GM12878 (cell line): ENCODE results near the gene SH2D7. TPM values are rescaled to one million over a fixed set of nuclear protein-coding genes. Genes with fewer than 3 reads are reported as not detected.
A peak's percentile ranks its signal among the peaks of the same experiment; 100 is the strongest.

Source experiments
- ATAC-seq: fragments of 200-7000 bp; cut with Tn5 transposase; 3 replicates; pipeline ENCODE4 v1.9.1; 2020; ENCODE audit warnings: mild to moderate bottlenecking, moderate library complexity
- BruUV-seq: library from RNA; stranded (reverse); fragments of 400-500 nt; replicated peaks from 2 replicates; lab custom pipeline; 2021; lab: Mats Ljungman, UMichigan
- CTCF ChIA-PET: fragments of 300-600 bp; sonication (Branson Sonifier 250); formaldehyde crosslinking; extraction: SDS; loops from one replicate; lab custom pipeline; 2021; ENCODE audit warnings: inconsistent platforms; lab: Yijun Ruan, JAX
- POLR2A ChIA-PET: fragments of 350-600 bp; formaldehyde crosslinking; extraction: SDS; loops from one replicate; lab custom pipeline; 2021; ENCODE audit warnings: inconsistent platforms; lab: Charles Lee
- RAD21 ChIA-PET: fragments of 300-600 bp; sonication (Branson Sonifier 250); formaldehyde crosslinking; loops from one replicate; lab custom pipeline; 2023; ENCODE audit warnings: antibody characterized with exemption; ENCODE audit not compliant: unreplicated experiment; lab: Charles Lee
- SMC1A ChIA-PET: fragments of 300-600 bp; sonication (Branson Sonifier 250); formaldehyde crosslinking; loops from one replicate; lab custom pipeline; 2023; ENCODE audit not compliant: unreplicated experiment, uncharacterized antibody; lab: Charles Lee
- DNase-seq: peaks from one replicate; pipeline ENCODE4 v3.0.0-alpha.2; 2011; ENCODE audit warnings: low read depth, low spot score
- FAIRE-seq: peaks from 3 replicates; lab custom pipeline; 2011; peaks lifted over from hg19 to GRCh38; lab: Jason Lieb, UNC
- H2AFZ ChIP-seq: 2 replicates; pipeline ENCODE4 v1.6.0; 2011; ENCODE audit warnings: low read depth, low read length, control low read depth; ENCODE audit not compliant: control insufficient read depth
- H3K27ac ChIP-seq: 2 replicates; pipeline ENCODE4 v1.5.1; 2011; ENCODE audit warnings: control low read depth; ENCODE audit not compliant: control insufficient read depth, insufficient read depth
- H3K27me3 ChIP-seq, 2 experiments: replicated peaks in 1 of 2; 2 replicates each; pipeline versions ENCODE4 v1.6.0 to v1.6.1; 2011; ENCODE audit warnings: low read length in 1 of 2; ENCODE audit not compliant: control insufficient read depth in 2 of 2, insufficient read depth in 2 of 2
- H3K36me3 ChIP-seq, 2 experiments: 2 replicates each; pipeline ENCODE4 v1.5.1; 2011; ENCODE audit warnings: low read length in 1 of 2; ENCODE audit not compliant: control insufficient read depth in 2 of 2, insufficient read depth in 2 of 2
- H3K4me1 ChIP-seq: 2 replicates; pipeline ENCODE4 v1.6.1; 2011; ENCODE audit warnings: mild to moderate bottlenecking, low read length, moderate library complexity, mixed read lengths; ENCODE audit not compliant: control insufficient read depth, insufficient read depth
- H3K4me2 ChIP-seq: 2 replicates; pipeline ENCODE4 v1.6.0; 2011; ENCODE audit warnings: control low read depth; ENCODE audit not compliant: control insufficient read depth, insufficient read depth
- H3K4me3 ChIP-seq: fragments of 200-600 bp; sonication (generic); 2 replicates; pipeline ENCODE4 v1.5.1; 2016
- H3K79me2 ChIP-seq: 2 replicates; pipeline ENCODE4 v1.6.0; 2011; ENCODE audit warnings: low read length; ENCODE audit not compliant: control insufficient read depth, insufficient read depth
- H3K9ac ChIP-seq: 2 replicates; pipeline ENCODE4 v1.8.0; 2011; ENCODE audit warnings: low read length, control low read depth, mixed read lengths; ENCODE audit not compliant: control insufficient read depth, insufficient read depth
- H3K9me3 ChIP-seq: replicated peaks from 3 replicates; pipeline ENCODE4 v1.5.1; 2011; ENCODE audit warnings: mild to moderate bottlenecking, low read length; ENCODE audit not compliant: control insufficient read depth, insufficient read depth
- H4K20me1 ChIP-seq: 2 replicates; pipeline ENCODE4 v1.6.0; 2011; ENCODE audit not compliant: control insufficient read depth, insufficient read depth
- CHD2 ChIP-seq: IDR thresholded peaks from 2 replicates; pipeline ENCODE4 v1.6.1; 2011; ENCODE audit warnings: low read depth, low read length, improper control_type of control experiment, borderline replicate concordance
- CTCF ChIP-seq, 3 experiments: IDR thresholded peaks in 2 of 3; conservative IDR thresholded peaks in 1 of 3; 2 replicates each; pipeline ENCODE4 v1.5.1; 2011; ENCODE audit warnings: low read depth in 3 of 3, low read length in 3 of 3, mild to moderate bottlenecking in 3 of 3, control low read depth in 2 of 3, moderate library complexity in 2 of 3, inconsistent platforms in 1 of 3, mixed read lengths in 1 of 3; ENCODE audit not compliant: control insufficient read depth in 2 of 3, insufficient read depth in 1 of 3; ENCODE audit errors: extremely low read depth in 1 of 3
- LARP7 ChIP-seq: fragments of 450-650 bp; IDR thresholded peaks from 2 replicates; pipeline ENCODE4 v1.6.1; 2017; ENCODE audit warnings: mild to moderate bottlenecking
- MAX ChIP-seq: IDR thresholded peaks from 2 replicates; pipeline ENCODE4 v1.6.1; 2012; ENCODE audit warnings: low read depth, low read length, improper control_type of control experiment
- MYC ChIP-seq: IDR thresholded peaks from 2 replicates; pipeline ENCODE4 v1.6.1; 2011; ENCODE audit warnings: mild to moderate bottlenecking, low read length, moderate library complexity, inconsistent platforms; ENCODE audit not compliant: insufficient read depth, insufficient replicate concordance, insufficient read length, severe bottlenecking
- NFYA ChIP-seq: IDR thresholded peaks from 2 replicates; pipeline ENCODE4 v1.6.1; 2011; ENCODE audit warnings: low read depth, mild to moderate bottlenecking, low read length, improper control_type of control experiment, borderline replicate concordance
- POLR2A ChIP-seq: IDR thresholded peaks from 2 replicates; pipeline ENCODE4 v1.6.1; 2011; ENCODE audit warnings: low read depth, mild to moderate bottlenecking, low read length
- SPI1 ChIP-seq: IDR thresholded peaks from 2 replicates; pipeline ENCODE4 v1.6.1; 2011; ENCODE audit warnings: low read depth, mild to moderate bottlenecking, low read length, moderate library complexity, borderline replicate concordance; ENCODE audit not compliant: insufficient read depth
- TCF7 ChIP-seq: IDR thresholded peaks from 2 replicates; pipeline ENCODE4 v1.6.1; 2014; ENCODE audit warnings: antibody characterized with exemption, borderline replicate concordance
- USF2 ChIP-seq: IDR thresholded peaks from 2 replicates; pipeline ENCODE4 v1.6.1; 2011; ENCODE audit warnings: low read depth, low read length, improper control_type of control experiment, borderline replicate concordance
- ZBTB11 ChIP-seq: fragments of 450-650 bp; formaldehyde crosslinking; IDR thresholded peaks from 2 replicates; pipeline ENCODE4 v1.5.0; 2022; ENCODE audit warnings: mild to moderate bottlenecking, missing genetic modification characterization
- ZBTB40 ChIP-seq: fragments of 450-650 bp; IDR thresholded peaks from 2 replicates; pipeline ENCODE4 v1.6.1; 2016; ENCODE audit warnings: mild to moderate bottlenecking, moderate library complexity, borderline replicate concordance
- WGBS: methylation state at CpG from one replicate; pipeline ENCODE4 v1.1.6; 2016; ENCODE audit warnings: low lambda C conversion rate; ENCODE audit not compliant: insufficient replicate concordance, insufficient coverage; ENCODE audit errors: missing lambda C conversion rate; 5-methylcytosine and 5-hydroxymethylcytosine counted together
- in situ Hi-C: fragments of 300-500 bp; cut with MboI; formaldehyde crosslinking; loops from 9 replicates; pipeline ENCODE4 v1.14.3; 2018; ENCODE audit warnings: mixed read lengths
- intact Hi-C: fragments of 100-400 bp; cut with micrococcal nuclease; formaldehyde crosslinking; loops from one replicate; pipeline ENCODE4 v1.14.2; 2022; ENCODE audit not compliant: unreplicated experiment
- polyA plus RNA-seq, 11 experiments: library from polyadenylated mRNA; depleted of rRNA in 4 of 11; unstranded in 6 of 11; stranded (reverse) in 5 of 11; fragments of >200 nt; fragmentation: Nextera tagmentation in 4 of 11; fragmentation: Illumina TruSeq in 1 of 11; extraction: Ambion mirVana in 4 of 11; extraction: Trizol in 1 of 11; gene quantifications; 1 replicate in 1 of 11; 2 replicates in 10 of 11; pipeline versions ENCODE4 v1.2.1 to v1.2.3, GENCODE V29; 2011 to 2016; ENCODE audit warnings: inconsistent platforms in 2 of 11, missing spikeins in 2 of 11, low read depth in 1 of 11
- total RNA-seq, 4 experiments: library from RNA; depleted of rRNA in 3 of 4; stranded (reverse); fragments of >200 nt in 3 of 4; fragmentation: Illumina TruSeq in 1 of 4; extraction: Trizol in 1 of 4; gene quantifications; 2 replicates each; pipeline versions ENCODE4 v1.2.1 to v1.2.3, GENCODE V29; 2013 to 2021

SH2D7 gene
- total and polyA plus RNA-seq, 10 of the 15 experiments (the other 5 are each of a cell fraction or from before 2014, with no cell fraction given), result 0.04 to 0.06 TPM; not detected in 8

GRCh38 chr15:78061963-78062427 is 30.4 kb upstream of the SH2D7 start:
- Histone ChIP-seq H3K36me3 (no peaks in the 10 kb centered on the region), H3K79me2 (peaks cover 97% of the 10 kb centered on the region), H3K9ac (peak overlapping the region; percentile 62), H3K4me1 (peaks cover 61% of the 10 kb centered on the region), H3K27ac (peak overlapping the region; percentile 92), H3K9me3 (no peaks in the 10 kb centered on the region), H3K4me2 (peak overlapping the region; percentile 93), H4K20me1 (no peaks in the 10 kb centered on the region), H3K27me3 (no peaks in the 10 kb centered on the region), H2AFZ (peak overlapping the region; percentile 61), H3K4me3 (peak overlapping the region; percentile 58)
- peak; percentile 60 for ATAC-seq
- ChIA-PET SMC1A (interaction anchor here (0.8 to 8.1 kb wide), 18 partner anchors 8 to 102 kb away, joined by 3 to 119 read pairs (median 6); no protein-coding TSS in a partner anchor), POLR2A (interaction anchor here (0.5 to 5.7 kb wide), 7 partner anchors 7 to 98 kb away, joined by 3 to 50 read pairs (median 9); no protein-coding TSS in a partner anchor), CTCF (interaction anchor here (0.8 to 8.2 kb wide), 13 partner anchors 9 to 192 kb away, joined by 3 to 87 read pairs (median 5); no protein-coding TSS in a partner anchor), RAD21 (interaction anchor here (0.9 to 3.7 kb wide), 11 partner anchors 11 to 50 kb away, joined by 3 to 48 read pairs (median 4); partner anchors contain the start of gene TBC1D2B)
- no peak for DNase-seq
- no TSS peak for BruUV-seq
- intact Hi-C loops (no loop called here), in situ Hi-C loops (no loop called here)
- 0% methylated on average over 6 of the region's 6 CpGs for WGBS
- peak; percentile 68 for FAIRE-seq
- TF ChIP-seq SPI1 (no peak), POLR2A (no peak), USF2 (no peak), ZBTB40 (no peak), ZBTB11 (no peak), CTCF (IDR thresholded peaks at IDR 0.05 in 2 of 3, conservative IDR thresholded peaks at IDR 0.05 in 1 of 3; ENCODE audit: control insufficient read depth in 2 of 3, extremely low read depth in 1 of 3, insufficient read depth in 1 of 3, low read depth in 3 of 3, low read length in 3 of 3) (no peak), MAX (peak; percentile 28; the same call in 1 of the 2 replicates), LARP7 (no peak), TCF7 (no peak), MYC (no peak), CHD2 (no peak), NFYA (no peak)
